ENCODE data around the gene IER3. TPM values are rescaled to one million over a fixed set of nuclear protein-coding genes. Genes with fewer than 3 reads are reported as not detected.

IER3 gene
- polyA plus RNA-seq, 5 donors = 7.6 to 23.0 (median 14.1) TPM

DNA sequence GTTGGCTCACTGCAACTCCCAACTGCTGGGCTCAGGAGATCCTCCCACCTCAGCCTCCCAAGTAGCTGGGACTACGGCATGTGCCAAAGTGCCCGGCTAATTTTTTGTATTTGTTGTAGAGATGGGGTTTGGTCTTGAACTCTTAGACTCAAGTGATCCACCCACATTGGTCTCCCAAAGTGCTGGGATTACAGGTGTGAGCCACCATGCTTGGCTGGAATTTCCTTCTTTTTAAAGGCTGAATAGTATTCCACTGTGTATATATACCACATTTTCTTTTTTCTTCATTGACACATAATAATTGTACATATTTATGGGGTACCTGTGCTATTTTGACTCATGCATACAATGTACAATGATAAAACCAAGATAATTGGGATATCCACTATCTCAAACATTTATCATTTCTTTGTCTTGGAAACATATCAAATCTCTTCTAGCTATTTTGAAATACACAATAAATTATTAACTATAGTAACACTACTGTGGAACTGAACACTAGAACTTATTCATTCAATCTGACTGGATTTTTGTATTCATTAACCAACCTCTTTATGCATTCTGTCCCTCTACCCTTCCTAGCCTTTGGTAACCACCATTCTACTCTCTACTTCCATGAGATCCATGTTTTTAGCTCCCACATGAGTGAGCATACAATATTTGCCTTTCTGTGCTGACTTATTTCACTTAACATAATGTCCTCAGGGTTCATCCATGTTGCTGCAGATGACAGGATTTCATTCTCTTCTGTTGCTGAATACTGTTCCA, 35.1 kb downstream of the IER3 start:
- DNase-seq = no peak

DNA sequence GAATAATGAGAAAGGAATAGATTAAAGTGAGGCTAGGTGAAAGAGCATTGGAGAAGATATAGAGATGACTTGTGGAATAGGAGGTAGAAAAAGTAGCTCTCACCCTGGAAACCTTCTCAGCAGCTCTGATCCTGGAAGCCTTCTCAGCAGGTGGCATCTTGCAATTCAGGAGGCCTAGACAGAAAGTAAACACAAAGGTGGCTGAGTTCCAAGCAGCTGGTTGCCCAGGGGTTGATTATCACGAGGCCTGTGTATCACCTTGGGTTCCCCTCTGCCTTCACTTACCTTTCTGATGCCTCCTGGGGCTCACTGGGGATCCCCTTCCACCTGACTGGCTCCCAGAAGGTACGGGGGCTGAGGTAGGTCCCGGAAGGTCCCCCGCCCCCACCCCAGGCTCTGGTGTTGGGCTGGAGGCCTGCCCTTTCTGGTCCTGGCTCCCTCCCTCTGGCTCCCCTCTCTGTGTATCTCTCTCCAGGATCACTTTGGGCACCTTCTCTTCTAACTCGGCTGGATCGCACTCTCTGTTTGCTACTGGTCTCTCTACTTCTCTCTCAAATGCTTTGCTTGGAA, 37.0 kb downstream of the IER3 start:
- no peak for DNase-seq

DNA sequence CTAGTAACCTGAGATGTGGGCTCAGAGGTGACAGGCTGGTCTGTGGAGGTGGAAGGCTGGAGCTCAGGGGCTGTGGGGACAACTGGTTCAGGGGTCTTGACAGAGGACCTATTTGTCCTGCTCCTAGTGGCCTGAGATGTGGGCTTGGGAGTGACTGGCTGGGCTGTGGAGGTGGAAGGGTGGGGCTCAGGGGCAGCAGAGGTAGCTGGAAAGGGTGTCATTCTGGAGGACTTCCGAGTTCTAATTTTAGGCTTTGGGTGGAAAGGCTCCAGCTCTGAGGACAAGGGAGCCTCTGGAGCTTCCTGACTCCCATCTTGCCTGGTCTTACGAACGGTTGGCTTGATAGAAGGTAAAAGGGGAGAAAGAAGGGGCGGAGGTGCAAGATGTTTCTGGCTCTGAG, 38.7 kb downstream of the IER3 start:
- no peak for DNase-seq

DNA sequence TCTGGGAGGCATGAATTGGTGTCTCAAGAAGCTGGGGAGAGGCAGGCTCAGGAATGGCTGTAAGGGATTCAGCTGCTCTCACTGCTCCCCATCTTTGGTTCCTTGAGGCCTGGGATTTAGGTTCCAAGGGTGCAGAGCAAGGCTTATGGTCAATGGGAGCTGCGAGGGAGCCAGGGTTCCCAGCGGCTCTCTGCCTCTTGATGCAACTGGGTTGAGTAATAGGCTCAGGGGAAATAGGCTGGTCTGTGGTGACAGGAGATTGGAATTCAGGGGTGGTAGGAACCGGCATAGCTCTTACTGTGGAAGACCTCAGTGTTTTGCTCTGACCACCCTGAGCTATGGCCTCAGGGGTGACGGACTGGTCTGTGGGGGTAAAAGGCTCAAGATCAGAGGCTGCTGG, 40.5 kb downstream of the IER3 start:
- DNase-seq = no peak

DNA sequence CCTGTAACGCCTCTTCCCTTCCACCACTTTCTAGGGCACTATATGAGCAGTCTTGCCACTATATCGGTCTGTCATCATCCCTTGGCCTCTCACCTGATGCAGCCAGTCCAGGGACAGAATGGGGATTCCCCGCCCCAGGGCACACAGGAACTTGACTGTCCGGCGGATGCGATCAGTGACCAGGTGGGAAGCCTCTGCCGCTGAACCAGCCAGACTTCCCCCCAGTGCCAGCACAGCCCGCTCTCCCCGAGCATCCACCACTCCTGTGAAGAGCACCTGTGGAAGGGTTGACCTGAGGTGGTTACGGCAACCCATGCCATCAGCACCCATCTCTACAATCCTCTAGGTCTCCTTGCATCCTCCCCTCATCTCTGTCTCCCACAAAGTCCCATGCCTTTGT, 41.3 kb downstream of the IER3 start:
- DNase-seq = no peak

DNA sequence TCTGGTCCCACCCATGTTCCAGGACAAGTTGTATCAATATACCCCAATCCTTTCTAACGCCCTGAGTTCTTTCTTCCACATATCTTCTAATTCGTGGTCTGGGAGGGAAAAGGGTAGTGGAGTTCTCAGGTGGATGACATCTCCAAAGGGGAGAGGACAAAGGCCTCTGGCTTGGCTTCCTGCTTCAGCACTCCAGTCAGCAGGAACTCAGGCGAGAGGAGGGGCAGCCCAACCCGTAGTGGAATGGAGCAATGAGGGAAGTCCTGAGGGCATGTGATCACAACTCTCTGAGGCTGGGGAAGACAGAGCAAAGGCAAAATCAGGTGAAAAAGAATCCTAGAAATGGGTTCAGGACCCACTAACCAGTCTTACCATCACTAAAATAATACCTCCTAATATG, 44.0 kb downstream of the IER3 start:
- no peak for DNase-seq

DNA sequence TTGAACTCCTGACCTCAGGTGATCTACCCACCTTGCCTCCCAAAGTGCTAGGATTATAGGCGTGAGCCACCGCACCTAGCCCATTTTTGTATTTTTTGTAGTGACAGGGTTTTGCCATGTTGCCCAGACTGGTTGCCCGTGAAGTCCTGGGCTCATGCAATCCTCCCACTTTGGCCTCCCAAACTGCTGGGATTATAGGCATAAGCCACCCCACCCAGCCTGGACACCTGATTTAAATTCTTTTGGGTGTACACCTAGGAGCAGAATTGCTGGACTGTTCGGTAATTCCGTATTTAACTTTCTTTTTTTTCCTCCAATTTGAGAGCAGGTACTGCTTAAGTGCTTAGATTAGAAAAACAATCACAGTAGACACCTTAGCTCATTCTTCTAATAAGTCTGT, 47.9 kb downstream of the IER3 start:
- no peak for DNase-seq

Other genes starting within 250 kb of the IER3 start
- gene GNL1, start 188.1 kb downstream of the IER3 start, polyA plus RNA-seq (ENCODE audit: insufficient read depth in 1 of 5, insufficient read length in 5 of 5, low replicate concordance in 1 of 5) = 100 to 1,000 TPM in 3 of 5 donors, 10 to 100 TPM in 2; 88.9 to 114 (median 103) TPM
- 10 to 100 TPM; 33.4 to 42.7 (median 36.8) TPM for gene PRR3, start 187.3 kb downstream of the IER3 start, polyA plus RNA-seq (ENCODE audit: insufficient read depth in 1 of 5, insufficient read length in 5 of 5, low replicate concordance in 1 of 5)
- gene ABCF1, start 173.1 kb downstream of the IER3 start, polyA plus RNA-seq (ENCODE audit: insufficient read depth in 1 of 5, insufficient read length in 5 of 5, low replicate concordance in 1 of 5) = 10 to 100 TPM; 47.5 to 66.6 (median 60.3) TPM
- 10 to 100 TPM; 46.7 to 55.2 (median 48.8) TPM for gene PPP1R10, start 127.3 kb downstream of the IER3 start, polyA plus RNA-seq (ENCODE audit: insufficient read depth in 1 of 5, insufficient read length in 5 of 5, low replicate concordance in 1 of 5)
- 10 to 100 TPM; 41.8 to 48.2 (median 47.1) TPM for gene MRPS18B, start 126.7 kb downstream of the IER3 start, polyA plus RNA-seq (ENCODE audit: insufficient read depth in 1 of 5, insufficient read length in 5 of 5, low replicate concordance in 1 of 5)
- gene ATAT1, start 117.7 kb downstream of the IER3 start, polyA plus RNA-seq (ENCODE audit: insufficient read depth in 1 of 5, insufficient read length in 5 of 5, low replicate concordance in 1 of 5) = 10 to 100 TPM; 53.8 to 77.1 (median 63.6) TPM
- 10 to 100 TPM in 4 of 5 donors, 1 to 10 TPM in 1; 9.7 to 16.1 (median 15.6) TPM for gene C6orf136, start 97.4 kb downstream of the IER3 start, polyA plus RNA-seq (ENCODE audit: insufficient read depth in 1 of 5, insufficient read length in 5 of 5, low replicate concordance in 1 of 5)
- gene DHX16, start 71.5 kb downstream of the IER3 start, polyA plus RNA-seq (ENCODE audit: insufficient read depth in 1 of 5, insufficient read length in 5 of 5, low replicate concordance in 1 of 5) = 10 to 100 TPM; 32.2 to 42.4 (median 37.3) TPM
- 10 to 100 TPM; 36.9 to 49.7 (median 44.2) TPM for gene PPP1R18, start 57.9 kb downstream of the IER3 start, polyA plus RNA-seq (ENCODE audit: insufficient read depth in 1 of 5, insufficient read length in 5 of 5, low replicate concordance in 1 of 5)
- gene NRM, start 53.6 kb downstream of the IER3 start, polyA plus RNA-seq (ENCODE audit: insufficient read depth in 1 of 5, insufficient read length in 5 of 5, low replicate concordance in 1 of 5) = 10 to 100 TPM; 38.5 to 43.4 (median 41.0) TPM
- 10 to 100 TPM; 38.7 to 55.3 (median 44.5) TPM for gene MDC1, start 27.3 kb downstream of the IER3 start, polyA plus RNA-seq (ENCODE audit: insufficient read depth in 1 of 5, insufficient read length in 5 of 5, low replicate concordance in 1 of 5)
- gene TUBB, start 24.2 kb downstream of the IER3 start, polyA plus RNA-seq (ENCODE audit: insufficient read depth in 1 of 5, insufficient read length in 5 of 5, low replicate concordance in 1 of 5) = 1,000 to 10,000 TPM; 1,106 to 1,526 (median 1,140) TPM
- gene FLOT1, start 1.9 kb downstream of the IER3 start, polyA plus RNA-seq (ENCODE audit: insufficient read depth in 1 of 5, insufficient read length in 5 of 5, low replicate concordance in 1 of 5) = 100 to 1,000 TPM; 110 to 131 (median 122) TPM
- 10 to 100 TPM; 73.8 to 96.3 (median 93.7) TPM for gene DDR1, start 140.0 kb upstream of the IER3 start, polyA plus RNA-seq (ENCODE audit: insufficient read depth in 1 of 5, insufficient read length in 5 of 5, low replicate concordance in 1 of 5)
- 10 to 100 TPM; 39.8 to 56.2 (median 45.0) TPM for gene GTF2H4, start 163.7 kb upstream of the IER3 start, polyA plus RNA-seq (ENCODE audit: insufficient read depth in 1 of 5, insufficient read length in 5 of 5, low replicate concordance in 1 of 5)
- gene VARS2, start 169.7 kb upstream of the IER3 start, polyA plus RNA-seq (ENCODE audit: insufficient read depth in 1 of 5, insufficient read length in 5 of 5, low replicate concordance in 1 of 5) = 10 to 100 TPM; 35.3 to 52.5 (median 46.9) TPM
- gene SFTA2, start 187.6 kb upstream of the IER3 start, polyA plus RNA-seq (ENCODE audit: insufficient read depth in 1 of 5, insufficient read length in 5 of 5, low replicate concordance in 1 of 5) = 10 to 100 TPM in 4 of 5 donors, 1 to 10 TPM in 1; 8.8 to 20.5 (median 17.3) TPM
- under 1 TPM; 0.09 to 0.22 (median 0.10) TPM for gene MUCL3, start 196.4 kb upstream of the IER3 start, polyA plus RNA-seq (ENCODE audit: insufficient read depth in 1 of 5, insufficient read length in 5 of 5, low replicate concordance in 1 of 5)
- gene MUC21, start 239.2 kb upstream of the IER3 start, polyA plus RNA-seq (ENCODE audit: insufficient read depth in 1 of 5, insufficient read length in 5 of 5, low replicate concordance in 1 of 5) = under 1 TPM in 2 of 5 donors, not detected in 3; 0.05 to 0.07 TPM

All from right lung (tissue), 5 donors.